Thoracic aorta (tissue), 2 donors: Measurements from ENCODE around the gene ZC2HC1C. TPM values are rescaled to one million over a fixed set of nuclear protein-coding genes. Genes with fewer than 3 reads are reported as not detected.

Experiments
- ATAC-seq: fragments of 150-250 bp; one replicate; pipeline ENCODE4 v1.8.0; 2017; ENCODE audit warnings: low read depth; ENCODE audit not compliant: insufficient number of reproducible peaks, low FRiP score
- DNase-seq: peaks from one replicate; pipeline ENCODE4 v3.0.0-alpha.2; 2020; ENCODE audit warnings: low spot score
- H3K27ac ChIP-seq, 2 donors: fragments of 200-600 bp; sonication (generic); 1 replicate in 1 of 2; 2 replicates in 1 of 2; pipeline ENCODE4 v1.5.1; 2016; ENCODE audit warnings: mild to moderate bottlenecking in 2 of 2, moderate library complexity in 2 of 2
- H3K27me3 ChIP-seq: fragments of 200-600 bp; sonication (generic); replicated peaks from 2 replicates; pipeline ENCODE4 v1.6.0; 2016; ENCODE audit warnings: mild to moderate bottlenecking; ENCODE audit not compliant: insufficient read depth
- H3K36me3 ChIP-seq: fragments of 200-600 bp; sonication (generic); one replicate; pipeline ENCODE4 v1.5.1; 2016
- H3K4me1 ChIP-seq, 2 donors: fragments of 200-600 bp; sonication (generic); 1 replicate in 1 of 2; 2 replicates in 1 of 2; pipeline versions ENCODE4 v1.5.1 to v1.6.0; 2016; ENCODE audit warnings: low read depth in 2 of 2, mild to moderate bottlenecking in 1 of 2; ENCODE audit not compliant: control insufficient read depth in 1 of 2
- H3K4me3 ChIP-seq: fragments of 200-600 bp; sonication (generic); 2 replicates; pipeline ENCODE4 v1.5.1; 2016; ENCODE audit warnings: mild to moderate bottlenecking
- H3K9me3 ChIP-seq: fragments of 200-600 bp; sonication (generic); 2 replicates; pipeline ENCODE4 v1.5.1; 2016
- total RNA-seq, 2 donors: library from RNA; depleted of rRNA; stranded (reverse); fragments of >200 nt; gene quantifications; one replicate each; pipeline versions ENCODE4 v1.1.0 to v1.2.3, GENCODE V29; 2016
- TF ChIP-seq, protein P1 (sequence below): fragments of 200-600 bp; sonication (generic); IDR thresholded peaks from one replicate; pipeline ENCODE4 v1.5.1; 2019; ENCODE audit warnings: antibody characterized with exemption

Gene ZC2HC1C
- total RNA-seq, 2 donors from 2014 or later = 0.27 to 1.1 TPM

DNA sequence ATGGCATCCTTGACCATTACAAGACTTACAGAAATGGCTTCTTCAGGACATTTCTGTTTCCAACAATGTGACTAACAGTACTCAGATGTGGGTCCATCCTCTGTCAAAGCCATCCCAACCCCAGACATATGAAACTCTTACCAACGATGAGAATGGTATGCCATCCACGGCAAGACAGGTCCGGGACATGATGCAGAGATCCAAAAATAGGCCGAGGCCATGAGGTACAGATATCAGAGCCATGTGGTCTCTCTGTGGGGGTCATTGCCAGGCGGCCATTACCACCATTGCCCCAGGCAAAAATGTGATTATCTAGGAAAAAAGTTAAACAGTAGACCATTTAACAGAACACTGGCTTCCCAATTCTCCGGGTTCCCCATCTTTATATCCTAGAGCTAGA is 27.5 kb downstream of the ZC2HC1C start:
- DNase-seq = no peak
- no peak overlapping the region for H3K4me3 ChIP-seq
- no peaks in the 10 kb centered on the region for H3K4me1 ChIP-seq
- H3K27me3 ChIP-seq = no peaks in the 10 kb centered on the region
- H3K9me3 ChIP-seq = no peaks in the 10 kb centered on the region
- TF ChIP-seq, protein P1, sequence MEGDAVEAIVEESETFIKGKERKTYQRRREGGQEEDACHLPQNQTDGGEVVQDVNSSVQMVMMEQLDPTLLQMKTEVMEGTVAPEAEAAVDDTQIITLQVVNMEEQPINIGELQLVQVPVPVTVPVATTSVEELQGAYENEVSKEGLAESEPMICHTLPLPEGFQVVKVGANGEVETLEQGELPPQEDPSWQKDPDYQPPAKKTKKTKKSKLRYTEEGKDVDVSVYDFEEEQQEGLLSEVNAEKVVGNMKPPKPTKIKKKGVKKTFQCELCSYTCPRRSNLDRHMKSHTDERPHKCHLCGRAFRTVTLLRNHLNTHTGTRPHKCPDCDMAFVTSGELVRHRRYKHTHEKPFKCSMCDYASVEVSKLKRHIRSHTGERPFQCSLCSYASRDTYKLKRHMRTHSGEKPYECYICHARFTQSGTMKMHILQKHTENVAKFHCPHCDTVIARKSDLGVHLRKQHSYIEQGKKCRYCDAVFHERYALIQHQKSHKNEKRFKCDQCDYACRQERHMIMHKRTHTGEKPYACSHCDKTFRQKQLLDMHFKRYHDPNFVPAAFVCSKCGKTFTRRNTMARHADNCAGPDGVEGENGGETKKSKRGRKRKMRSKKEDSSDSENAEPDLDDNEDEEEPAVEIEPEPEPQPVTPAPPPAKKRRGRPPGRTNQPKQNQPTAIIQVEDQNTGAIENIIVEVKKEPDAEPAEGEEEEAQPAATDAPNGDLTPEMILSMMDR = no peak
- no peak for ATAC-seq
- H3K36me3 ChIP-seq = peaks cover 68% of the 10 kb centered on the region
- no peak overlapping the region for H3K27ac ChIP-seq

DNA sequence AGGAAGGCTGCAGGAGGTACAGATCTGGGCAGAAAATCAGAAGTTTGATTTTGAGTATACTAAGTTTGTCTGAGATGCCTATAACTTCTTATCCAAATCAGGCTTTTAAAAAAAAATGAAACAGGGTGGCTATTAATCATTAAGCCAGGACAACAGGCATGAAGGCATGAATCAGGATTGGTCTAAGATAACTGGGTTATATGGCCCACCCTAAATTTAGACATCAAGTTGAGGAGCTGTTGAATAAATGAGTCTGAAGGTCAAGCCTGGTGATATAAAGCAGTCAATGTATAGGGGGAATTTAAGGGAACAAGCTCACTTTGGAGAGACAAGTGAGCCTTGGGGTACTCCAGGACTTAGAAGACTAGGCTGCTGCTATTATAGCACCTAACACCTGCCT is 28.8 kb downstream of the ZC2HC1C start:
- no peak for ATAC-seq
- DNase-seq = no peak
- H3K27ac ChIP-seq = no peak overlapping the region
- H3K9me3 ChIP-seq = no peaks in the 10 kb centered on the region
- H3K4me1 ChIP-seq = no peaks in the 10 kb centered on the region
- H3K4me3 ChIP-seq = no peak overlapping the region
- H3K27me3 ChIP-seq = no peaks in the 10 kb centered on the region
- H3K36me3 ChIP-seq = peaks cover 71% of the 10 kb centered on the region
- TF ChIP-seq, protein P1 = no peak

DNA sequence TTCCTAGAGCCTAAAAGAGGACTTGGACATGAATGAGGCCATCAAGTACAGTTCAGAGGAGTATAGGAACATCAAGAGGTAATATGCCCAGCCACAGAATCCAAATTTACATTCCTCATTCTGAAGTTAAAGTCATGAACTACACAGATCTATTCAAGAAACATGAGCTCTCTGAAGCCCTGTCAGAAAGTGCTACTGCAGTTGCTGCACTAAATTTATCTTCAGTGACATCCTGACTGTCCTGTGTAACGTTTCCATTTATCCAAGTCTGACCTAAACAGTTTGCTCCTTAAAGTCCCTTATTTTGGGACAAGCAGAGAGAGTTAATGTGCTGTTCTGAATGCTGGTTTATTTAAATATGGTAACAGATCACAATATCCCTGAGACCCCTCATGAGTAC is 29.2 kb downstream of the ZC2HC1C start:
- Histone ChIP-seq H3K27me3 (no peaks in the 10 kb centered on the region), H3K36me3 (peaks cover 74% of the 10 kb centered on the region), H3K27ac (no peak overlapping the region), H3K4me3 (no peak overlapping the region), H3K4me1 (no peaks in the 10 kb centered on the region), H3K9me3 (no peaks in the 10 kb centered on the region)
- DNase-seq (no peak), ATAC-seq (no peak)
- TF ChIP-seq, protein P1 = no peak

DNA sequence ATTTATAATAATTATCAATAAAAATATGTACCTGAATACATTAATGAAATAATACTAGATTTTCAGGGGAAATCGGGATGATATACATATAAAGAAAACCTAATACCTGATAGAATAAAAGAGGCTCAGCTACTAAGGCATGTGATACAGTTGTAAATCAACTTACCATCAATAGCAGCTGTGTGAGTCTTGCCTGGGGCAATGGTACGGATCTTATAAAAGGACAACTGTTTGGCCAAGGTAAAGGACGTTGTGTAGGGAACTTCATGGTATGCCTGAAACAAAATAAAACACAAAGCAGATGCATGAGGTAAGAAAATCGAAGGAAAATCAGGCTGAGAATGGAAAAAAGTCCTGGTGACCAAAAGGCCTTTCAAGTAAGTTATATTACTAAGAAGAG is 32.0 kb downstream of the ZC2HC1C start:
- Histone ChIP-seq H3K27me3 (no peaks in the 10 kb centered on the region), H3K4me1 (no peaks in the 10 kb centered on the region), H3K4me3 (no peak overlapping the region), H3K9me3 (no peaks in the 10 kb centered on the region), H3K27ac (no peak overlapping the region), H3K36me3 (peaks cover 76% of the 10 kb centered on the region)
- DNase-seq = no peak
- TF ChIP-seq, protein P1 = no peak
- ATAC-seq = no peak

DNA sequence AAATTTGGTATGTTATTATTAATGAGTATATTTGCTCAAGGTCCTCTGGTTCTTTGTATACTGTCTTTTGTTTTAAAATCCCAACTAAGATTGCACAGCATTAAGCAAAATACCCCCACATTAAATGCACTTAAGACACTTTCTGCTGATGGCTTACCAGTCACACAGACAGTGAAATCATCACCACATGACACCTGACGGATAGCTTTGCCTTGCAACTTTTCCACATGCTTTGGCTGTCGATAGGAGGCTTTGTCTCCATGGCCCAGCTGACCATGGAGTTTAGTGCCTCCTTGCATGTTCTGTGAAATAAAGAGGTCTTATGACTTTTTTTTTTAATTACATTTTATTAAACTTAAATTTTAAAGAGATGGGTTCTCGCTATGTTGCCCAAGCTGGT is 37.7 kb downstream of the ZC2HC1C start:
- Histone ChIP-seq H3K27ac (no peak overlapping the region), H3K27me3 (no peaks in the 10 kb centered on the region), H3K4me3 (no peak overlapping the region), H3K36me3 (peaks cover 54% of the 10 kb centered on the region), H3K9me3 (no peaks in the 10 kb centered on the region), H3K4me1 (no peaks in the 10 kb centered on the region)
- TF ChIP-seq, protein P1 = no peak
- DNase-seq = no peak
- no peak for ATAC-seq
